ENCODE results near the gene CETN2.
"Not testable (repeated sequence)": the region's sequence is repeated elsewhere in the genome, so short reads cannot be mapped to it uniquely, and the experiment has no call there.

CETN2 gene

DNA sequence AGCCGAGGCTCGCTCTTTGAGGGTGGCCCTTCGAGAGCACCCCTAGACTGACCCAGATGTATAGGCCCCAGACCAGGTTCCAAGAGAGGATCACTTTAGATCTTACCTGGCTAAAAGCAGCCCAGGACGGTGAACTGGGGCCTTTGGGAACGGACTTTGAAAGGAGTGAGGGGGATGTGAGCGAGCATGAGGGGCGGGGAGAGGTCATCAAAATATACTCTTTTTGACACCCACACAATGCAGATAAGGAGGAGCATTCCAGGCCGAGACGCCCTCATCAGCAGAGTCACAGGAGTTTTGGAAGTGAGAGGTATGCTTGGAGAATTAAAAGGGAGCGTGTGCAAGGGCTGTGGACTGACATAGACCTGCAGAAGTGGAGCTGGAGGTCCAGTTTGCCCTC lies 834 bp upstream of the CETN2 start:
- DNase-seq: no peak

GRCh38 chrX:152824841-152825374 lies 5.6 kb downstream of the CETN2 start:
- DNase-seq: no peak

DNA sequence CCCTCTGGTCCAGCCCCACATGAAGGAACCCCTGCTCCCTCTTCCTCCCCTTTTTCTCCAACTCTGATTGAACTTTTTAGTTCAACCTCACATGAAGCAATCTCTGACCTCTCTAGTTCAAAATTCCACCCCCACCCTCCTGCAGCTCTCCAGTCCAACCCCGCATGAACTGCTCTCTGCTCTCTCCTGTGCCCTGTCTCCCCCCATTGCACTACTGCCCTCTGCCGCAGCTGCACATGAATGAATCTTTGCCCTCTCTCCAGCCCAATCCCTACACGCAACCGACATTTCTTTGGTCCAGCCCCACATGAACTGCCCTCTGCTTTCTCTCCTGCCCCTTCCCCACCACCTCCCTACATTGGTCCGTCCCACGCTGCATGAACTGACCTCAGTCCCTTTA lies 6.9 kb downstream of the CETN2 start:
- DNase-seq: no peak

GRCh38 chrX:152822383-152823086 lies 8.0 kb downstream of the CETN2 start:
- DNase-seq: no peak

GRCh38 chrX:152821145-152821765 lies 9.3 kb downstream of the CETN2 start:
- DNase-seq: no peak

- no peak for DNase-seq
Observed at GRCh38 chrX:152819732-152820131, 10.8 kb downstream of the CETN2 start.

DNA sequence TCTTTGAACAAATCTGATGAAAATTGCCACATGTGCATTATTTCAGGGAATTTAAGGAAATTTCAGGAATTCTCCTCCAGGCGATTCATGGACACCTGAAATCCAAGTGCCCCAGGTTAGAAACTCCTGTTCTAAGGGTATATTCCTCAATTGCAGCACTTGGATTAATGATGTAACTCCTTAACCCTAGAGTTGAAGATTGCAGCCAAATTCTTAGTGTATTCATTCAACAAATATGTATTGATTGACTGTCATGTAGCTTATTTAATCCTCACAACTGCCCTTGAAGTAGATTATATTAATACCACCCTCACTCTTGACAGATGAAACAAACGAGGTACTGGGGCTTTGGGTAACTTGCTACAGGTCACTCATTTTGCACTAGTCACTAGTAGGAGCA lies 11.3 kb downstream of the CETN2 start:
- no peak for DNase-seq

GRCh38 chrX:152818356-152818755 lies 12.2 kb downstream of the CETN2 start:
- no peak for DNase-seq

DNA sequence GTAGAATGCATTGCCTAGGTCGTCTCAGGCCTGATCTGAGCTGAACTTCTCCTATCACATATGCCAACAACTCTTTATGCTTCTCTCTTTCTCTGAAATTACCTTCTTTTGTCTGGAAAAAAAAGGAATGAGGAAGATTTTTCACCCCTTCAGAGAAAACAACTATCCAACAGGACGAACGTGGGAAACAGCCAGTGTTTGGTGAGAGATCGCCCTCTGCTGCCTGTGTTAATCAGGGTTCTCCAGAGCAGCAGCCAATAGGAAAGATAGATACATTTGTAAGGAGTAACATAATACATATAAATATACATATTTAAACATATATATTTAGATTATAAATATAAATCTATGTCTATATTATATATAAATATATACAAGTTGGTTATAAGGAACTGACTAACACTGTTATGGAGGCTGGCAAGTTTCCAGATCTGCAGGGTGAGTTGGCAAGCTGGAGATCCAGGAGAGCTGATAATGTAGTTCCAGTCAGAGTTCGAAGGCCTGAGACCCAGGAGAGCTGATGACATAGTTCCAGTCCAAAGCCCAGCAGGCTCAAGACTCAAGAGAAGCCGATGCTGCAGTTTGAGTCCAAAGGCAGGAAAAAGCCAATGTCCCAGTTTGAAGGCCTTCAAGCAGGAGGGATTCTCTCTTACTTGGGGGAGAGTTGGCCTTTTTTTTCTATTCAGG lies 13.3 kb downstream of the CETN2 start:
- DNase-seq: no peak

- DNase-seq: no peak
Observed at GRCh38 chrX:152814048-152814447, 16.5 kb downstream of the CETN2 start.

- DNase-seq: no peak
Observed at GRCh38 chrX:152813206-152813605, 17.4 kb downstream of the CETN2 start.

- no peak for DNase-seq
Observed at GRCh38 chrX:152810403-152810802, 20.2 kb downstream of the CETN2 start.

GRCh38 chrX:152806035-152806434 lies 24.5 kb downstream of the CETN2 start:
- no peak for DNase-seq

GRCh38 chrX:152798945-152799344 lies 31.6 kb downstream of the CETN2 start:
- no peak for DNase-seq

DNA sequence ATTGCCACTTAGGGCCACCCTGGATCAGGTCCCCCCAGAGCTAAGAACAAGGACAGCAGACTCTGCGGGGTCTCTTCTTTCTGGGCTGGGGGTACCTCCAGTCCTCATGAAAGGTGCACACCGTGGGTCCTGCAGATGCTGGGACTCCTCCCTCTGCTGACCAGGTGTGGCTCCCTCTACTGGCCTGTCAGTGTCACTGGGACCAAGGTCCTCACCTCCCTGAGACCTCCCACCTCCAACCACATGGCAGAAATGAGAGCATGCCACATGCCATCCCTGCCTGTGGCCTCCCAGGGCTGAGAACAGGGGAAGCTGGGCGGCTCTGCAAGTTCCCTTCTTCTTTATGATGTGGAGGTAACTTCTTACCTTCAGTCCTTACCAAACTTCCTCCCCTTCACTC lies 43.5 kb downstream of the CETN2 start:
- not testable (repeated sequence) for DNase-seq
